Colonic mucosa (tissue), 4 donors: ENCODE data around the gene CYP46A1. TPM values are rescaled to one million over a fixed set of nuclear protein-coding genes. Genes with fewer than 3 reads are reported as not detected.

Source experiments
- DNase-seq: peaks from one replicate; pipeline ENCODE4 v3.0.0-alpha.2; 2020
- H3K27ac ChIP-seq: fragments of 200-600 bp; one replicate; pipeline ENCODE4 v1.8.0; 2021
- H3K27me3 ChIP-seq: fragments of 200-600 bp; one replicate; pipeline ENCODE4 v1.8.0; 2021
- H3K36me3 ChIP-seq: fragments of 200-600 bp; one replicate; pipeline ENCODE4 v1.8.0; 2021
- H3K4me1 ChIP-seq: fragments of 200-600 bp; one replicate; pipeline ENCODE4 v1.8.0; 2021; ENCODE audit warnings: mild to moderate bottlenecking
- H3K4me3 ChIP-seq: fragments of 200-600 bp; one replicate; pipeline ENCODE4 v1.8.0; 2021
- H3K9ac ChIP-seq, 2 donors: one replicate each; pipeline ENCODE4 v1.7.0; 2013; ENCODE audit warnings: control low read depth in 2 of 2, low read depth in 2 of 2, low read length in 2 of 2
- H3K9me3 ChIP-seq: fragments of 200-600 bp; one replicate; pipeline ENCODE4 v1.8.0; 2021
- CTCF ChIP-seq: fragments of 200-600 bp; IDR thresholded peaks from one replicate; pipeline ENCODE4 v1.8.0; 2022; ENCODE audit warnings: antibody characterized with exemption, mild to moderate bottlenecking
- intact Hi-C: fragments of 100-400 bp; cut with DNase I; formaldehyde crosslinking; loops from one replicate; pipeline ENCODE4 v1.14.1; 2022
- total RNA-seq, 2 donors: library from RNA; stranded (reverse); fragmentation: NEBNext Ultra II Directional in 1 of 2; extraction: Animal tissue kit (Norgen Biotek cat#: 25700) in 1 of 2; gene quantifications; one replicate each; pipeline ENCODE4 v1.2.1, GENCODE V29; 2021
- donor health status: healthy.
- donor health status: DM: no; HTN: no; CAD: no.
- donor health status: DM: no; HTN: no; CAD: no.

CYP46A1 gene
- total RNA-seq, 2 donors from 2014 or later, result 0.05 to 0.25 TPM

DNA sequence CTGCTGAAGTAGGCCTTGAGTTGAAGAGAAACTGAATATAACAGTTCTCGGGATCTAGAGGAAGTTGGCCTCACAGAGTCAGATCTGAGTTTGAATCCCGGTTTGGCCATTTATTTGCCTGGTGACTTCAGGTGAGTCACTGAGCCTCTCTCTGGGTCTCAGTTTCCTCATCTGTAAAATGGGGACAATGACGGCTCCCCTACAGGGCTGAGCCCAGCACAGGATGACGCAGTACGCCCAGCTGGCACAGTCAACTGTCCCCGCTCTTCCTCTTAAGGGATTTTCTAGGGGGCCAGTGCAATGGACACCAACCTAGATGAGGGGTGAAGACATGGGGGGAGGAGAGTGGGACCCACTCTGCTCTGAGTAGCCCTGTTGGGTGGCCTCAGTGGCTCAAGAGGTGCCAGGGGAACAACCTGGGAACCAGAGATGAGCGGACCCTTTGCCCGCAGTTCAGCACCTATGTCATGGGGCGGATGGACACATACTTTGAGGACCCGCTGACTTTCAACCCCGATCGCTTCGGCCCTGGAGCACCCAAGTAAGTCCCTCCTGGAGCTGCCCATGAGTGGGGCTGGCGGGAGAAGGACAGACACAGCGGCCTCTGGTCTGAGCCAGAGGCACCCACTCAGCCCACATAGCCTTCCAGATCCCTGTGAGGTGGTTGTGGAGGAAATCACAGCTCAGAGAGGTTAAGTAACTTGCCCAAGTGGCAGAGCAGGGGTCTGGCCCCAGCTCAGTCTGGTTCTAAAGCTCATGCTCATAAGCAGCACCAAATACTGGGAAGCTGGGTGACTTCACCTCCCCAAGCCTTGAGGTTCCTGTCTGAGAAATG is 41.1 kb downstream of the CYP46A1 start:
- Histone ChIP-seq H3K4me1 (no peaks in the 10 kb centered on the region), H3K27ac (no peak overlapping the region), H3K4me3 (no peak overlapping the region), H3K9me3 (no peaks in the 10 kb centered on the region), H3K36me3 (no peaks in the 10 kb centered on the region), H3K27me3 (no peaks in the 10 kb centered on the region), H3K9ac (no peak overlapping the region)
- intact Hi-C loops, result no loop called here
- DNase-seq, result no peak
- no peak for TF ChIP-seq CTCF

DNA sequence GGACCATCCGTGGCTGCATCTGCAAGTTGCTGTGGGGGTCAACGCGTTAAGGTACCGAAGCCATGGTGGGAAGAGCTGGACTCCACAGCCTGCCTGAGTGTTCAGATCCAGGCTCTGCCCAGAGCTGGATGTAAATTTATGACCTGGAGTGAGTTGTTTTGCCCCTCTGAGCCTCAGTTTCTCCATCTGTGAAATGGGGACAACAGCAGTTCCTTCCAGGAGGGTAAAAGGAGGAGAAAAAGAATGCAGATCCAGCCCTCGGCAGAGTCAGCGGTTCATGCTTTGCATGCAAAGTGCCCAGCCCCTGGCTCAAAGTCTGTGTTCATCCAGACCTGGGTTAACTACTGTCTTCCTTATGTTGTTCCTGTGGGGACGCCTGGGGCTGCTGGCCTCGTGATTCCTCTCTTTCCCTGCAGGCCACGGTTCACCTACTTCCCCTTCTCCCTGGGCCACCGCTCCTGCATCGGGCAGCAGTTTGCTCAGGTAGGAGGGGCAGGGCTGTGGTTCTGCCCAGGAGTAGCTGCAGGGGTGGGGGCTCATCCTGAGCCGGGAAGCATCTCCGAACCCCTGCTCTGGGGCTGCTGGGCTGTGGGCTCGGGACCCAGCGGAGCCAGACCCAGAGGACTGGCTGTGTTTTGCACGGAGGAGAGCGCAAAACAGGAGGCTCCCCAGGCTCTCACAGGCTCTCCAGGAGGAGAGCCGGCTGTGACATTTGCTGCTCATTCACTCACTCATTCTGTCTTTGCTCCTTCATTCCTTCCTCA is 41.9 kb downstream of the CYP46A1 start:
- H3K9me3 ChIP-seq, result no peaks in the 10 kb centered on the region
- H3K4me1 ChIP-seq, result no peaks in the 10 kb centered on the region
- H3K4me3 ChIP-seq, result no peak overlapping the region
- H3K27ac ChIP-seq, result no peak overlapping the region
- no peak for DNase-seq
- peaks cover 5% of the 10 kb centered on the region for H3K27me3 ChIP-seq
- intact Hi-C loops, result no loop called here
- no peak for TF ChIP-seq CTCF
- no peaks in the 10 kb centered on the region for H3K36me3 ChIP-seq
- H3K9ac ChIP-seq, result no peak overlapping the region

DNA sequence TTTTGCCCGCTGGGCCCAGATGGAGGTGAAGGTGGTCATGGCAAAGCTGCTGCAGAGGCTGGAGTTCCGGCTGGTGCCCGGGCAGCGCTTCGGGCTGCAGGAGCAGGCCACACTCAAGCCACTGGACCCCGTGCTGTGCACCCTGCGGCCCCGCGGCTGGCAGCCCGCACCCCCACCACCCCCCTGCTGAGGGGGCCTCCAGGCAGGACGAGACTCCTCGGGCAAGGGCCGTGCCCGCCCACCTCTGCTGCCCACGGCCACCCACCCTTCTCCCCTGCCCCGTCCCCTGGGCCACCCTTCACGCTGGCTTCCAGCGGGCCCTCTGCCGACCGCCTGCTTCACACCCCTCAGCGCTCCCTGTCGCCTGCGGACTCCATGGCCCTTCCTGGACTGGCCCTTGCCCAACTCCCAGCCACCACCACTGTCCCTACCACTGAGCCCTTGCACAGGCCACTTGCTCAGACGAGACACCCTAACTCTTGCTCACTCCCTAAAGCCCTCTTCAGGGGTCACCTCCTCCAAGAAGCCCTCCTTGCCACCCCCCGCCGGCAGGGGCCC is 42.5 kb downstream of the CYP46A1 start:
- DNase-seq, result no peak
- Histone ChIP-seq H3K9ac (no peak overlapping the region), H3K36me3 (no peaks in the 10 kb centered on the region), H3K9me3 (no peaks in the 10 kb centered on the region), H3K27ac (no peak overlapping the region), H3K4me1 (no peaks in the 10 kb centered on the region), H3K4me3 (no peak overlapping the region), H3K27me3 (peaks cover 5% of the 10 kb centered on the region)
- intact Hi-C loops, result no loop called here
- TF ChIP-seq CTCF, result no peak

DNA sequence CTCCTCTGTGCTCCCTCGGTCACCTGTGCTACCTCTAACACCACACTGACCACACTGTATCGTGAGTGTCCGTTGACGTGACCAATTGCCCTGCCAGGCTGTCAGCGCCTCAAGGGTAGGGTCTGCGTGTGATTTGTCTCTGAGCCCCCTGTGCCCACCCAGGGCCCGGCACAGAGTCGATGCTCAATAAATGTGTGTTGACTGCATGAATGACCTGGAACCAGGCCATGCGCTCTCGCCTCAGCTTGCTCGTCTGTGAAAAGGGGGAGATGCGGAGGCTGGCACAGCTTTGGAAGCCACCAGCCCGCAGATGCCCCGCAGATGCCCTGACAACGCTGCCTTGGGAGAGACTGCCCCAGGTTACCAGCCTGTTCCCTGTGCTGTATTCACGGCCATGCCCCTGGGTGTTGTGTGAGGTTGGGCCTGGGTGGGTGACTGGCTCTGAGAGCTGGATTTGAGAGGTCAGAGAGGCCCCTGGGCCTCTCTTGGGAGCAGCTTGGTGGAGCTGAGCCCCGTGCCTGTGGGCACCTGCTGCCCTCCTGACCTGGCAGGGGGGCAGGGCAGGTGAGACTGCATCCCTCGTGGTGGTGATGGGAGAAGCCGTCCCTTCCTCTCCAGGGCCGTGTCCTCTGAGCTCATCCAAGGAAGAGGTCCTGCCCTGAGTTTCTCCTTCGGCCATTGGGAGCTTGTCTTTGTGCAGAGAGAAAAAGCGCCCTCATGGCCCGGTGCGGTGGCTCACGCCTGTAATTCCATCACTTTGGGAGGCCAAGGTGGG is 43.2 kb downstream of the CYP46A1 start:
- H3K27ac ChIP-seq, result no peak overlapping the region
- intact Hi-C loops, result no loop called here
- no peak overlapping the region for H3K4me3 ChIP-seq
- no peak overlapping the region for H3K9ac ChIP-seq
- DNase-seq, result no peak
- H3K4me1 ChIP-seq, result no peaks in the 10 kb centered on the region
- H3K9me3 ChIP-seq, result no peaks in the 10 kb centered on the region
- peaks cover 5% of the 10 kb centered on the region for H3K27me3 ChIP-seq
- H3K36me3 ChIP-seq, result no peaks in the 10 kb centered on the region
- TF ChIP-seq CTCF, result no peak

GRCh38 chr14:99728231-99728920 is 44.3 kb downstream of the CYP46A1 start:
- Histone ChIP-seq H3K27me3 (peaks cover 5% of the 10 kb centered on the region), H3K4me3 (no peak overlapping the region), H3K9ac (no peak overlapping the region)

More at GRCh38 chr14:99728231-99728920, 44.3 kb downstream of the CYP46A1 start:
- no peaks in the 10 kb centered on the region for H3K4me1 ChIP-seq
- no peak for TF ChIP-seq CTCF
- H3K36me3 ChIP-seq, result no peaks in the 10 kb centered on the region
- no peak overlapping the region for H3K27ac ChIP-seq
- intact Hi-C loops, result no loop called here
- peak; percentile 14 for DNase-seq
- no peaks in the 10 kb centered on the region for H3K9me3 ChIP-seq
